HTERT RPE-1 (cell line): ENCODE measurements around the gene BRMS1.
"Not testable (repeated sequence)": the region's sequence is repeated elsewhere in the genome, so short reads cannot be mapped to it uniquely, and the experiment has no call there.

Experiments
- in situ Hi-C: fragments of 300-500 bp; cut with MboI; formaldehyde crosslinking; loops from 4 replicates; pipeline ENCODE4 v1.14.3; 2020; ENCODE audit warnings: low sequenced_read_pairs

BRMS1 gene

GRCh38 chr11:66326261-66327111 is 18.4 kb downstream of the BRMS1 start:
- in situ Hi-C loops = no loop called here

- in situ Hi-C loops = no loop called here
Observed at GRCh38 chr11:66325263-66325671, 19.6 kb downstream of the BRMS1 start.

- in situ Hi-C loops = no loop called here
Observed at GRCh38 chr11:66324664-66325063, 20.2 kb downstream of the BRMS1 start.

GRCh38 chr11:66323684-66324083 is 21.2 kb downstream of the BRMS1 start:
- in situ Hi-C loops = no loop called here

GRCh38 chr11:66322732-66323427 is 22.0 kb downstream of the BRMS1 start:
- in situ Hi-C loops = no loop called here

GRCh38 chr11:66321606-66322005 is 23.3 kb downstream of the BRMS1 start:
- in situ Hi-C loops = no loop called here

- in situ Hi-C loops = not testable (repeated sequence)
Observed at GRCh38 chr11:66320748-66321147, 24.2 kb downstream of the BRMS1 start.

GRCh38 chr11:66320289-66320688 is 24.6 kb downstream of the BRMS1 start:
- in situ Hi-C loops = not testable (repeated sequence)

GRCh38 chr11:66318600-66318970 is 26.3 kb downstream of the BRMS1 start:
- in situ Hi-C loops = no loop called here

- in situ Hi-C loops = no loop called here
Observed at GRCh38 chr11:66317723-66318599, 26.9 kb downstream of the BRMS1 start.

- in situ Hi-C loops = no loop called here
Observed at GRCh38 chr11:66317322-66317722, 27.6 kb downstream of the BRMS1 start.

- in situ Hi-C loops = no loop called here
Observed at GRCh38 chr11:66316849-66317251, 28.1 kb downstream of the BRMS1 start, which contains the start of gene CD248. Gene CD248, minus strand, starts transcription at chr11:66317044. Its CDS starts 17 bp downstream, at chr11:66317027.

GRCh38 chr11:66315921-66316811 is 28.7 kb downstream of the BRMS1 start:
- in situ Hi-C loops = no loop called here

- in situ Hi-C loops = no loop called here
Observed at GRCh38 chr11:66315498-66315885, 29.4 kb downstream of the BRMS1 start.

- in situ Hi-C loops = no loop called here
Observed at GRCh38 chr11:66314561-66315497, 30.1 kb downstream of the BRMS1 start.

- in situ Hi-C loops = no loop called here
Observed at GRCh38 chr11:66314186-66314501, 30.8 kb downstream of the BRMS1 start.

- in situ Hi-C loops = no loop called here
Observed at GRCh38 chr11:66313321-66314185, 31.4 kb downstream of the BRMS1 start.

GRCh38 chr11:66312549-66313320 is 32.2 kb downstream of the BRMS1 start:
- in situ Hi-C loops = no loop called here
